Left renal cortex interstitium (tissue), 4 donors: ENCODE data around the gene NPC1. TPM values are rescaled to one million over a fixed set of nuclear protein-coding genes. Genes with fewer than 3 reads are reported as not detected.

Experiments
- DNase-seq, 4 donors: peaks; one replicate each; pipeline ENCODE4 v3.0.0-alpha.2; 2013; ENCODE audit warnings: low read depth in 4 of 4, low spot score in 2 of 4, missing footprints in 1 of 4
- polyA plus RNA-seq, 4 donors: library from polyadenylated mRNA; unstranded; fragments of 120-200 nt; gene quantifications; one replicate each; pipeline ENCODE4 v1.2.1, GENCODE V29; 2013; ENCODE audit not compliant: insufficient read length in 4 of 4

NPC1 gene
- polyA plus RNA-seq, 4 donors = 18.3 to 29.0 (median 23.7) TPM

DNA sequence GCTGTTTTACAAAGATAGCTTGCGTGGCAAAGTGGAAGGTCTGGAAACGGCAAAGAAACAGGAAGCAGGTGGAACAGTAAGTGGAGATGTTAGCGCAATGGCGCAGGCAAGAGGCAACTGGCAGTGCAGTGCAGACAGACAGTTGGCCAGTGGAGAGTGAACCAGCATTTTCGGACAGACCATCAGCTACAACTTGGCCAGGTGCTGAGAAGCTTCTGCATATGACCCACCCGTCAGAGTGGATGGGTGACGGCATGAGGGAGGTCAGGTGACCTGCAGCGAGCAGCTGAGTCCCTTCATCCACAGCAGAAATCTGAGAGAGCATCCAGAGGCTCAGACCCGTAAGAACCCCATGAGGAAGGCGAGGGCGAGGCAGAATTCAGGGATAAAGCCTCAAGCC, 33.8 kb downstream of the NPC1 start:
- no peak for DNase-seq

GRCh38 chr18:23551978-23552377, 34.3 kb downstream of the NPC1 start:
- DNase-seq = no peak

DNA sequence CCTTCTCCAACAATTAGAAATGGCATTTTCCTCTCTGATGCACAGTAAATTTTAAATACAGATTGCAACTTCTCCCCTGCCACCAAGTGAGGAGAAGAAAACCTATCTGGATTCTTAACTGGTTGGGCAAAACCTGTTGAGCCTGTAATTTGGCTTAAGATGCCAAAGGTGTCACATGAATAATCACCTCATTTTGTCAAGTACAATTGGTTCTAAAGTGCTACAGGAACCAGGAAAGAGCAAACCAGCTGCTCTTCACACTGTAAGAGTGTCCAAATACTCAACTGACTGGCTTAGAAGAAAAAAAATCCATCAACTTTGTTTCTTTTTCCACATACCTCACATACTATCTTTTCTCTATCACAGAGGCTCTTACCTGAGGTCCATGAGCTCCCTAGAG, 35.4 kb downstream of the NPC1 start:
- DNase-seq = no peak

- DNase-seq = no peak
These were observed 37.6 kb downstream of the NPC1 start for GRCh38 chr18:23548719-23549118.

GRCh38 chr18:23548275-23548674, 38.0 kb downstream of the NPC1 start:
- DNase-seq = no peak

GRCh38 chr18:23547846-23548245, 38.5 kb downstream of the NPC1 start:
- DNase-seq = no peak

DNA sequence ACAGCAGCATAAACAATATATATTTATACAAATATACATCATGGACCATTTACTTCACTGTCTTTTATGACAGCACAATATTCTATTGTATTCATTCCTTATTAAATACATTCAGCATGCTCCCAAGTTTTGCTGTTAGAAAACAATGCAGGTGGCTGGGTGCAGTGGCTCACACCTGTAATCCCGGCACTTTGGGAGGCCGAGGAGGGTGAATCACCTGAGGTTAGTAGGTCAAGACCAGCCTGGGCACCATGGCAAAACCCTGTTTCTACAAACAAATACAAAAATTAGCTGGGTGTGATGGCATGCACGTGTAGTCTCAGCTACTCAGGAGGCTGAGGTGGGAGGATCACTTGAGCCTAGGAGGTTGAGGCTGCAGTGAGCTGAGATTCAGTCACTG, 39.0 kb downstream of the NPC1 start:
- DNase-seq = no peak

DNA sequence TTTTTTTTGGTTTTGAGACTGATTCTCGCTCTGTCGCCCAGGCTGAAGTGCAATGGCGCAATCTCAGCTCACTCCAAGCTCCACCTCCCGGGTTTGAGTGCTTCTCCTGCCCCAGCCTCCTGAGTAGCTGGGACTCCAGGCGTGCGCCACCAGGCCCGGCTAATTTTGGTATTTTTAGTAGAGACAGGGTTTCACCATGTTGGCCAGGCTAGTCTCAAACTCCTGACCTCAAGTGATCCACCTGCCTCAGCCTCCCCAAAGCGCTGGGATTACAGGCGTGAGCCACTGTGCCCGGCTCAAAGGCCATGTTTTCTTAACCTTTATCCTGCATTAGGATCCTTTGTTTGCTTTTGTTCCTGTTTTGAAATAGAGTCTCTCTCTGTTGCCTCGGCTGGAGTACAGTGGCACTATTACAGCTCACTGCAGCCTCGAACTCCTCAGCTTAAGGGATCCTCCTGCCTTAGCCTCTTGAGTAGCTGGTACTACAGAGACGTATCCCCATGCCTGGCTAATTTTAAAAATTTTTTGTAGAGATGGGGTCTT, 41.0 kb downstream of the NPC1 start:
- no peak for DNase-seq

GRCh38 chr18:23542461-23542860, 43.8 kb downstream of the NPC1 start:
- no peak for DNase-seq

DNA sequence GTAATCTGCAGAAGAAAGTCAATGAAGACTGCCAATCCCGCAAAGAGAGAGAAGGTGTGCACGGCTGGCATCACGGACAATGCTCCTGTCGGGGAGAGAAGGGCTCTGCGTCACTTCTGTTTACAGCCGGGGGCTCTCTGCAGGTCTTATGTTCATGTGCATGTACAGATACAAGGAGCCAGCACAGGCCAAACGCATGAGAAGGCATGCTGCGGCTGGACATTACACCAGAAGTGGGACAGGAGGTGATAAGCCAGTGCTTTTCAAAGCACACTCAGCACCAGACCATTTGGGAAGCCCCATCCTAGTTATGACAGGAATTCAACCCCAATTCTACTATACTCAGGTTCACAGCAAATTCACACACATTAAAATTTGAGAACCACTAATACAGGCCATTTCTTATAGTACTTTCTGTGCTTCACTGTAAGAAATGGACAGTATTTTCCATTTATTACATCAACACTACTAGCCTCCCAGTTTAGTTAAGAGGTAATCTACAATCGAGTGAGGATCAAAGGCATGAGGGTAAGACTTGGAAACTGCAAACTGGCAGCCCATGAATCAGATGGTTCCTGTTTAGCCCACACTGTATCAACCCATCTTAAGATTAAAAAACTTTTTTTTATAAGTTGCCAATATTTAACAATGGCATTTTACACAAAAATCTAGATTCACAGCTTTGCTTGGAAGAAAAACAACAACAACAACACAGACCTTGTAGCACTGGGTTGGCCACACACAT, 44.8 kb downstream of the NPC1 start:
- DNase-seq = no peak

DNA sequence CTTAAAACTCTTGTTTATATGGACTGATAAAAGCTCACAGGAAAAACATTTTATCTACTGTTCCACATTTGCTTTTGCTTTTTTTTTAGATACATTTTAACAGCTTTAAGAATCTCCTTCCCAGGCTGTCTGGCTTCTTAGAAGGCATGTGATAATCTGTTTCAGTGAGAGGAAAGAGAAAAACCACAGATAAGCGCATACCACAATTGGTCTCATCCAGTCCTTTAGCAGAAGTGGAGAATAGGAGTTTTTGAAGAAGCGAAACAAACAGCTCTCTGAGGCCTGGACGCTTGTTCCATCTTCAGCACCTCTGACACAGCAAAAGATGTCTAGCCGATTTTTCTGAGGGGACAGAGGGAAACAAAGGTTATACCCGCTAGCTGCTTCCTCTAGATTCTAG, 45.4 kb downstream of the NPC1 start:
- no peak for DNase-seq

GRCh38 chr18:23539911-23540525, 46.3 kb downstream of the NPC1 start:
- no peak for DNase-seq

DNA sequence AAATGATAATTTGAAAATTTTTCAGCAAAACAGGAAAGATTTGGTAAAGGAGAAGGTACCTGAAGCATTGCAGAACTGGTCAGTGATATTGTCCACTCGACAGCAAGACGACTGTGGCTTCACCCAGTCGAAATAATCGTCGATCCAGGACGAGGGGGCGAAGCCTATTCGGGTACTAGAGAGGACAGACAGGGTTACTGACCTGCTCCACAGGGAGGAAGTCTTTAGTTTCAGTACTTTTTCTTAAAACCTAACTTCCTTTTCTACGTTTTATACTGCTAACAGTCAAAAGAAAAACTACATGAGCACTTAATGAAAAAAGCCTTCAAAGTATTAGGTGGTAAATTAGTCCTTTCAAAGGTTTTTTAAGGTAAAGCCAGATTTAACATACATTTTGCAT, 47.0 kb downstream of the NPC1 start:
- DNase-seq = no peak

DNA sequence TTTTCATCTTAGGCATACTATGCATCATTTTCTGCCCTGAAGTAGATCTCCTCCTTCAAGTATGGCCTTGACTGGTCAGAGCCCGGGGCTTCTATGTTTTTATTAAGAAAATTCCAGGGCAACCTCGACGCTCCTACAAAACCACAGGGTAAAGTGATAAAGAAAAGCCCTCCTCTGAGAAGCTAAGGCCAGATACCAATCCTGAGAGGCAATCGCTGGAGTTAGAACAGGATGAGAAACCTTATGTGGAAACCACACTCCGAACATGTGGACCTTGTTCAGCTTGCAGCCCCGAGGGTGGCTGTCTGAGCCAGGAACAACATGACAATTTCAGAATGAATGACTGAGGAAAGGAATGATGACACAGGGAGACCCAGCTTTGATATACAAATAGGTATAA, 47.4 kb downstream of the NPC1 start:
- no peak for DNase-seq

DNA sequence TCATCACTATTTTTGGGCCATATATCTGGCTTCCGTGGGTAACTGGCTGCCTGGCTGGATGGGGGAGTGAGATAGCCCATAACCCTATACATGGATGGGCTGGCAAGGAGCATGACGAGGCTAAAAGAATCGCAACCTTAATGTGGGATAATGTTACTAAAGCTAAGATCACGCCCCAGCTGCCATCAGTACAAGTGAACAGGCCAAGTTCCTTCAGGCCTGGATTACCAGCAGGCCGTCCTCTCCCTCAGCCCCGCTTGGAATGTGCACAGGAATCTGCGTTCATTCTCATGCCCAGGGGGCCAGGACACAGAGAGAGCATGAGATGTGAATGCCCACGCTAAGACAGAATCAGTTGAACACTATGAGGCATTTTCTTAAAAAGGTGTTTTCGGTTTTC, 48.3 kb downstream of the NPC1 start:
- DNase-seq = no peak

DNA sequence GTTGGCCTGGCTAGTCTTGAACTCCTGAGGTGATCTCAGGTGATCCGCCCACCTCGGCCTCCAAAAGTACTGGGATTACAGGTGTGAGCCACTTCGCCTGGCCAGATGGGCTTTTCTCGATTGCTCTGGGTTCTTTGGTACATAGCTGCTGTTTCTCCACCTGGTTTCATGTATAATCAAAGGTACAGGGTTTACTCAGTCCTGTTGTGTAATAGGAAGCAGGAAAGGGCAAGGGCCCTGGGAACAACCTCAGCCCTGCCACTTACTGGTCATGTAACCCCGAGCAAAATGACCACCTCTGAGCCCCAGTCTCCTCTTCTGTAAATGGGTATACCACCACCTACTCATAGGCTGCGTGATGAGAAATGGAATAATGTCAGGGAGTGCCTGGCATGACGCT, 49.0 kb downstream of the NPC1 start:
- DNase-seq = no peak

DNA sequence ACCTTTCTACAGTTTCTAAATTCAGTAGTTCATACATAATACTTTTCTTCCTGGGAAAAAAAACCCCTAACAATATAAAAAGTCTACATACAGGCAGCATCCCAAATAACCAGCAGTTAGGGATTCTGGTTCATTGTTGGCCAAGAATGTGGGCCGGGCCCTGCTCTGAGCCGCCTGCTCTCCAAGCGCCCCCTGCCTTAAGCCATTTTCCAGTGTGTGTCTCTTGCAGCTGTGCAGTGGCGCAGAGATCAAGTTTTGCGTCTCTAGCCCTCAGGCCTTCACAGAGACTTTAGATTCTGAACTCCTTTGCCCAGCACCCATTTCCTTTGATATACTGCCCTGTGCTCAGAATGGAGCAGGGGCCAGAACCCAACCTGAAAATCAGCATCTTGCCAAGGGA, 50.1 kb downstream of the NPC1 start:
- DNase-seq = no peak

- DNase-seq = no peak
These were observed 52.0 kb downstream of the NPC1 start for GRCh38 chr18:23534276-23534675.

- peak in 1 of 4 donors; percentile 16 for DNase-seq
These were observed 53.5 kb downstream of the NPC1 start for GRCh38 chr18:23532848-23533247.

GRCh38 chr18:23531912-23532311, 54.4 kb downstream of the NPC1 start:
- no peak for DNase-seq

- no peak for DNase-seq
These were observed 56.1 kb downstream of the NPC1 start for GRCh38 chr18:23530195-23530594.

DNA sequence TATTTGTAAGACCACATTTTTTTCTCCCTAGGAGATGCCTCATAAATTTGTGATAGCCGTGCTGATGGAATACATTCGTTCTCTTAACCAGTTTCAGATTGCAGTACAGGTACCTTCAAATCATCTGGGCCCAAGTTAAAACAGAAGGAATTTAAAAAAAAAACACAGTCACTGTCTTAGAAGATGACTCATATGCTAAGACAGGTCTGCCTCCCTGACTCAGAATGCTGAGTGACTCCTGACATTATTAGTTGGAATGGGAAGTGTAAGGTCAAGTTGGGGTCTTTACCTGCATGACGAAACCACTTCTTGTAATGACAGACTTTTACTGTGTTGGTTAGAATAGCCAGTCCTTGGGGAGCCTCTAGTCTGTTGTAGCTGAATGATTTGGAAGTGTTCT, 56.7 kb downstream of the NPC1 start:
- no peak for DNase-seq
